CD14-positive monocyte (primary cell): Measurements from ENCODE around the gene TMEM134. TPM values are rescaled to one million over a fixed set of nuclear protein-coding genes. Genes with fewer than 3 reads are reported as not detected.
A peak's percentile ranks its signal among the peaks of the same experiment; 100 is the strongest.

Experiments used
- DNase-seq, 3 donors: peaks; one replicate each; pipeline ENCODE4 v3.0.0-alpha.2; 2011 to 2022
- H2AFZ ChIP-seq: 2 replicates; pipeline ENCODE4 v1.6.0; 2012; ENCODE audit warnings: mild to moderate bottlenecking, low read depth, low read length, inconsistent platforms; ENCODE audit not compliant: insufficient read depth, poor library complexity, severe bottlenecking
- H3K27ac ChIP-seq, 2 donors: 1 replicate in 1 of 2; 2 replicates in 1 of 2; pipeline ENCODE4 v1.5.1; 2012 to 2013; ENCODE audit warnings: low read length in 2 of 2, control low read depth in 1 of 2, inconsistent platforms in 1 of 2, low read depth in 1 of 2, mild to moderate bottlenecking in 1 of 2
- H3K27me3 ChIP-seq, 2 donors: one replicate each; pipeline versions ENCODE4 v1.6.0 to v1.6.1; 2011 to 2013; ENCODE audit warnings: low read length in 2 of 2; ENCODE audit not compliant: control insufficient read depth in 2 of 2, insufficient read depth in 2 of 2
- H3K36me3 ChIP-seq, 2 donors: replicated peaks in 1 of 2; 1 replicate in 1 of 2; 2 replicates in 1 of 2; pipeline versions ENCODE4 v1.5.1 to v1.6.1; 2012 to 2013; ENCODE audit warnings: low read length in 2 of 2, control low read depth in 1 of 2, inconsistent platforms in 1 of 2, mild to moderate bottlenecking in 1 of 2; ENCODE audit not compliant: insufficient read depth in 2 of 2, control insufficient read depth in 1 of 2
- H3K4me1 ChIP-seq, 2 donors: 1 replicate in 1 of 2; 2 replicates in 1 of 2; pipeline versions ENCODE4 v1.5.1 to v1.6.1; 2012 to 2013; ENCODE audit warnings: low read length in 2 of 2, control low read depth in 1 of 2, inconsistent platforms in 1 of 2, mild to moderate bottlenecking in 1 of 2, moderate library complexity in 1 of 2; ENCODE audit not compliant: insufficient read depth in 2 of 2, control insufficient read depth in 1 of 2
- H3K4me2 ChIP-seq: replicated peaks from 2 replicates; pipeline ENCODE3; 2012; ENCODE audit warnings: low read length, moderate library complexity, mild to moderate bottlenecking; ENCODE audit not compliant: poor library complexity, severe bottlenecking; ENCODE audit errors: extremely low read depth
- H3K4me3 ChIP-seq, 3 experiments: fragments of 200-600 bp in 1 of 3; sonication (generic) in 1 of 3; replicated peaks in 1 of 3; 1 replicate in 2 of 3; 2 replicates in 1 of 3; pipeline ENCODE4 v1.5.1; 2011 to 2013; ENCODE audit warnings: low read length in 3 of 3, mild to moderate bottlenecking in 3 of 3, control low read depth in 2 of 3, low read depth in 2 of 3, inconsistent platforms in 1 of 3, moderate library complexity in 1 of 3
- H3K79me2 ChIP-seq: 2 replicates; pipeline ENCODE4 v1.6.0; 2012; ENCODE audit warnings: mild to moderate bottlenecking, control low read depth, inconsistent platforms, low read length, moderate library complexity; ENCODE audit not compliant: insufficient read depth
- H3K9ac ChIP-seq: 2 replicates; pipeline ENCODE4 v1.6.0; 2017; ENCODE audit warnings: low read length, mild to moderate bottlenecking; ENCODE audit not compliant: insufficient read depth, poor library complexity, severe bottlenecking
- H3K9me3 ChIP-seq, 2 donors: replicated peaks in 1 of 2; 1 replicate in 1 of 2; 2 replicates in 1 of 2; pipeline versions ENCODE4 v1.5.1 to v1.6.1; 2012 to 2013; ENCODE audit warnings: low read length in 2 of 2, control low read depth in 1 of 2; ENCODE audit not compliant: control insufficient read depth in 1 of 2, insufficient read depth in 1 of 2
- H4K20me1 ChIP-seq: 2 replicates; pipeline ENCODE4 v1.6.0; 2012; ENCODE audit warnings: mild to moderate bottlenecking, low read length, control low read depth, moderate library complexity; ENCODE audit not compliant: insufficient read depth
- H3K27ac Mint-ChIP-seq, 7 donors: one replicate each; pipeline ENCODE4 v1.8.0; 2020; ENCODE audit warnings: mild to moderate bottlenecking in 7 of 7, mixed read lengths in 7 of 7, moderate library complexity in 6 of 7, inconsistent platforms in 2 of 7
- H3K27me3 Mint-ChIP-seq, 3 donors: one replicate each; pipeline ENCODE4 v1.8.0; 2021 to 2022; ENCODE audit warnings: low read depth in 3 of 3, mild to moderate bottlenecking in 3 of 3, mixed read lengths in 3 of 3, moderate library complexity in 3 of 3, inconsistent platforms in 1 of 3
- H3K36me3 Mint-ChIP-seq, 2 donors: one replicate each; pipeline ENCODE4 v1.8.0; 2020; ENCODE audit warnings: mixed read lengths in 2 of 2, inconsistent platforms in 1 of 2, mild to moderate bottlenecking in 1 of 2
- H3K4me1 Mint-ChIP-seq: one replicate; pipeline ENCODE4 v1.8.0; 2020; ENCODE audit warnings: mild to moderate bottlenecking, mixed read lengths
- H3K4me3 Mint-ChIP-seq, 2 donors: one replicate each; pipeline ENCODE4 v1.8.0; 2020; ENCODE audit warnings: mild to moderate bottlenecking in 2 of 2, mixed read lengths in 2 of 2, moderate library complexity in 1 of 2
- H3K9me3 Mint-ChIP-seq, 7 donors: one replicate each; pipeline ENCODE4 v1.8.0; 2020 to 2022; ENCODE audit warnings: mixed read lengths in 7 of 7, mild to moderate bottlenecking in 6 of 7, moderate library complexity in 6 of 7, inconsistent platforms in 2 of 7
- CTCF ChIP-seq: fragments of 200-600 bp; IDR thresholded peaks from one replicate; pipeline ENCODE4 v1.8.0; 2022; ENCODE audit warnings: antibody characterized with exemption, mild to moderate bottlenecking
- WGBS: methylation state at CpG from one replicate; pipeline ENCODE4 v1.1.5; 2013; ENCODE audit warnings: missing lambda C conversion rate; ENCODE audit not compliant: insufficient coverage; 5-methylcytosine and 5-hydroxymethylcytosine counted together
- intact Hi-C, 2 donors: fragments of 100-400 bp; cut with micrococcal nuclease; formaldehyde crosslinking; loops; one replicate each; pipeline versions ENCODE4 v1.15.0 to v1.15.1; 2023
- polyA plus RNA-seq, 3 donors: library from polyadenylated mRNA; depleted of rRNA in 1 of 3; unstranded in 2 of 3; stranded (reverse) in 1 of 3; fragments of 300-500 nt in 2 of 3; fragments of >200 nt in 1 of 3; fragmentation: Illumina TruSeq in 2 of 3; gene quantifications; 1 replicate in 2 of 3; 2 replicates in 1 of 3; pipeline ENCODE4 v1.2.3, GENCODE V29; 2012 to 2021

TMEM134 gene
- polyA plus RNA-seq, 3 donors: 67.4 to 104 (median 76.8) TPM

- WGBS: 96% methylated on average over 18 of the region's 19 CpGs
- no peak overlapping the region for H2AFZ ChIP-seq
- H3K4me1 ChIP-seq: peaks cover 9 to 12% of the 10 kb centered on the region in 2 donors
- H3K4me3 ChIP-seq: no peak overlapping the region
- no peaks in the 10 kb centered on the region for H3K9me3 ChIP-seq
- TF ChIP-seq CTCF: no peak
- Mint-ChIP-seq H3K9me3 (no peaks in the 10 kb centered on the region), H3K4me3 (no peak overlapping the region), H3K27ac (peak overlapping the region in 2 of 7 donors; percentile 36 to 52), H3K36me3 (no peaks in the 10 kb centered on the region), H3K27me3 (peaks cover 1 to 7% (median 6%) of the 10 kb centered on the region in 3 donors), H3K4me1 (peaks cover 7% of the 10 kb centered on the region)
- intact Hi-C loops: no loop called here
- DNase-seq: no peak
- no peak overlapping the region for H3K27ac ChIP-seq
- H4K20me1 ChIP-seq: no peaks in the 10 kb centered on the region
- no peaks in the 10 kb centered on the region for H3K27me3 ChIP-seq
- H3K4me2 ChIP-seq: no peak overlapping the region
- H3K36me3 ChIP-seq: no peaks in the 10 kb centered on the region
- H3K79me2 ChIP-seq: no peaks in the 10 kb centered on the region
- no peak overlapping the region for H3K9ac ChIP-seq
These were observed 10.8 kb downstream of the TMEM134 start for GRCh38 chr11:67458266-67458665.

GRCh38 chr11:67457453-67457852 is 11.6 kb downstream of the TMEM134 start:
- intact Hi-C loops: no loop called here
- WGBS: 99% methylated on average over 8 of the region's 12 CpGs
- H3K36me3 ChIP-seq: no peaks in the 10 kb centered on the region
- H3K4me3 ChIP-seq: no peak overlapping the region
- Mint-ChIP-seq H3K4me3 (no peak overlapping the region), H3K27me3 (peaks cover 1 to 7% (median 6%) of the 10 kb centered on the region in 3 donors), H3K9me3 (no peaks in the 10 kb centered on the region), H3K4me1 (peaks cover 7% of the 10 kb centered on the region), H3K27ac (no peak overlapping the region), H3K36me3 (no peaks in the 10 kb centered on the region)
- H3K4me1 ChIP-seq: peaks cover 9 to 11% of the 10 kb centered on the region in 2 donors
- no peak overlapping the region for H3K4me2 ChIP-seq
- DNase-seq: no peak
- H3K27me3 ChIP-seq: no peaks in the 10 kb centered on the region
- no peak for TF ChIP-seq CTCF
- no peaks in the 10 kb centered on the region for H3K79me2 ChIP-seq
- H3K9ac ChIP-seq: no peak overlapping the region
- H2AFZ ChIP-seq: no peak overlapping the region
- no peaks in the 10 kb centered on the region for H3K9me3 ChIP-seq
- H3K27ac ChIP-seq: no peak overlapping the region
- H4K20me1 ChIP-seq: no peaks in the 10 kb centered on the region
